HepG2 (cell line): Measurements from ENCODE around the gene LYPD6. TPM values are rescaled to one million over a fixed set of nuclear protein-coding genes. Genes with fewer than 3 reads are reported as not detected.

Source experiments
- CBFB ChIP-seq: sonication (generic); formaldehyde crosslinking; IDR thresholded peaks from 2 replicates; pipeline ENCODE4 v1.4.0; 2020; ENCODE audit warnings: missing genetic modification reagents
- HNRNPK ChIP-seq: fragments of 200-400 bp; formaldehyde crosslinking; IDR thresholded peaks from 2 replicates; pipeline ENCODE4 v1.6.1; 2018; ENCODE audit warnings: low read length, low read depth, moderate library complexity, mild to moderate bottlenecking; ENCODE audit not compliant: poor library complexity, severe bottlenecking
- KDM4B ChIP-seq: sonication (generic); formaldehyde crosslinking; IDR thresholded peaks from 2 replicates; pipeline ENCODE4 v1.4.0; 2020; ENCODE audit warnings: missing genetic modification reagents
- MED1 ChIP-seq: sonication (generic); formaldehyde crosslinking; IDR thresholded peaks from 2 replicates; pipeline ENCODE4 v1.4.0; 2020; ENCODE audit warnings: missing genetic modification reagents
- MTA1 ChIP-seq: sonication (generic); formaldehyde crosslinking; IDR thresholded peaks from 2 replicates; pipeline ENCODE4 v1.4.0; 2020; ENCODE audit warnings: missing genetic modification reagents, mild to moderate bottlenecking, borderline replicate concordance
- NFIC ChIP-seq: IDR thresholded peaks from 2 replicates; pipeline ENCODE4 v1.6.1; 2012; ENCODE audit warnings: mild to moderate bottlenecking, low read length, inconsistent platforms
- NFYC ChIP-seq: IDR thresholded peaks from 2 replicates; pipeline ENCODE4 v1.6.1; 2016; ENCODE audit warnings: missing genetic modification reagents, missing compliant biosample characterization
- NR1H2 ChIP-seq: sonication (generic); formaldehyde crosslinking; IDR thresholded peaks from 2 replicates; pipeline ENCODE4 v1.8.1; 2022; ENCODE audit warnings: low read depth, missing genetic modification reagents, borderline replicate concordance
- NR2C2 ChIP-seq: sonication (generic); formaldehyde crosslinking; IDR thresholded peaks from 2 replicates; pipeline ENCODE4 v1.4.0; 2020; ENCODE audit warnings: missing genetic modification reagents, mild to moderate bottlenecking, moderate library complexity, borderline replicate concordance
- PLSCR1 ChIP-seq: sonication (generic); formaldehyde crosslinking; IDR thresholded peaks from 2 replicates; pipeline ENCODE4 v1.5.0; 2020; ENCODE audit warnings: missing genetic modification reagents, mild to moderate bottlenecking, borderline replicate concordance
- POLR2AphosphoS2 ChIP-seq: IDR thresholded peaks from 2 replicates; pipeline ENCODE4 v1.6.1; 2011; ENCODE audit warnings: low read depth, low read length, improper control_type of control experiment
- RCOR2 ChIP-seq: IDR thresholded peaks from 2 replicates; pipeline ENCODE4 v1.6.1; 2016; ENCODE audit warnings: missing biosample characterization, missing genetic modification reagents
- SMAD1 ChIP-seq: sonication (generic); formaldehyde crosslinking; IDR thresholded peaks from 2 replicates; pipeline ENCODE4 v1.4.0; 2020; ENCODE audit warnings: missing genetic modification reagents, low read depth, mild to moderate bottlenecking, borderline replicate concordance
- SRSF9 ChIP-seq: fragments of 200-400 bp; formaldehyde crosslinking; IDR thresholded peaks from 2 replicates; pipeline ENCODE4 v1.6.1; 2018; ENCODE audit warnings: borderline replicate concordance, mild to moderate bottlenecking, low read depth, low read length; ENCODE audit not compliant: insufficient read depth, poor library complexity, severe bottlenecking
- THRA ChIP-seq: sonication (generic); formaldehyde crosslinking; IDR thresholded peaks from 2 replicates; pipeline ENCODE4 v1.4.0; 2020; ENCODE audit warnings: missing genetic modification reagents, borderline replicate concordance
- ZBED4 ChIP-seq: sonication (generic); formaldehyde crosslinking; IDR thresholded peaks from 2 replicates; pipeline ENCODE4 v1.4.0; 2020; ENCODE audit warnings: missing genetic modification reagents, borderline replicate concordance
- ZNF138 ChIP-seq: sonication (generic); formaldehyde crosslinking; IDR thresholded peaks from 2 replicates; pipeline ENCODE4 v1.5.0; 2020; ENCODE audit warnings: mild to moderate bottlenecking, low read depth, missing genetic modification reagents
- ZNF260 ChIP-seq: sonication (generic); formaldehyde crosslinking; IDR thresholded peaks from 2 replicates; pipeline ENCODE4 v1.4.0; 2020; ENCODE audit warnings: missing genetic modification reagents, low read depth, mild to moderate bottlenecking, borderline replicate concordance
- ZNF652 ChIP-seq: IDR thresholded peaks from 2 replicates; pipeline ENCODE4 v1.6.1; 2016; ENCODE audit warnings: low read depth, borderline replicate concordance
- ZNF709 ChIP-seq: sonication (generic); formaldehyde crosslinking; IDR thresholded peaks from 2 replicates; pipeline ENCODE4 v1.5.0; 2020; ENCODE audit warnings: mild to moderate bottlenecking, missing genetic modification reagents
- ZSCAN12 ChIP-seq: sonication (generic); formaldehyde crosslinking; IDR thresholded peaks from 2 replicates; pipeline ENCODE4 v1.9.0; 2021; ENCODE audit warnings: mild to moderate bottlenecking, missing genetic modification reagents
- ZSCAN21 ChIP-seq: sonication (generic); formaldehyde crosslinking; IDR thresholded peaks from 2 replicates; pipeline ENCODE4 v1.8.0; 2022; ENCODE audit warnings: mild to moderate bottlenecking, missing genetic modification reagents, moderate library complexity, borderline replicate concordance
- polyA plus RNA-seq, 8 experiments: library from polyadenylated mRNA; depleted of rRNA in 3 of 8; stranded (reverse) in 7 of 8; unstranded in 1 of 8; fragments of >200 nt; fragmentation: Illumina TruSeq in 4 of 8; extraction: Trizol in 4 of 8; gene quantifications; 2 replicates each; pipeline versions ENCODE4 v1.2.1 to v1.2.3, GENCODE V29; 2011 to 2016; ENCODE audit warnings: low read depth in 4 of 8, missing spikeins in 1 of 8, mixed read lengths in 1 of 8; ENCODE audit not compliant: insufficient read depth in 1 of 8
- total RNA-seq, 5 experiments: library from RNA; depleted of rRNA; stranded (reverse); fragments of >200 nt; fragmentation: Illumina TruSeq; extraction: Trizol; gene quantifications; 2 replicates each; pipeline ENCODE4 v1.2.3, GENCODE V29; 2016; ENCODE audit warnings: low read depth in 1 of 5

The LYPD6 gene
- total and polyA plus RNA-seq, 2 of the 13 experiments (the other 11 are each of a cell fraction or from before 2014, with no cell fraction given), result 0.01 to 0.07 TPM

GRCh38 chr2:149330127-149331022, at the start of gene LYPD6 (continued):
- TF ChIP-seq ZNF709 (no peak), HNRNPK (no peak), NR1H2 (no peak), ZSCAN12 (CRISPR knock-in tag) (no peak), POLR2AphosphoS2 (no peak), ZNF652 (no peak), THRA (CRISPR knock-in tag) (no peak), ZNF138 (0 out of 2 replicates have a peak, but pooled peaks have one; percentile 47), NFIC (no peak), RCOR2 (CRISPR knock-in tag) (no peak), KDM4B (no peak), SRSF9 (no peak), MTA1 (CRISPR knock-in tag) (0 out of 2 replicates have a peak, but pooled peaks have one; percentile 24), ZNF260 (CRISPR knock-in tag) (no peak), NR2C2 (CRISPR knock-in tag) (no peak), MED1 (CRISPR knock-in tag) (no peak), SMAD1 (CRISPR knock-in tag) (no peak), CBFB (CRISPR knock-in tag) (no peak), NFYC (CRISPR knock-in tag) (peak; percentile 51; the same call in 1 of the 2 replicates), ZSCAN21 (no peak; the same call in 1 of the 2 replicates), PLSCR1 (CRISPR knock-in tag) (no peak), ZBED4 (CRISPR knock-in tag) (no peak)
